ENCODE results near the gene CYP26C1.
"Not testable (repeated sequence)": the region's sequence is repeated elsewhere in the genome, so short reads cannot be mapped to it uniquely, and the experiment has no call there.

GRCh38 chr10:93101148-93101547, 40.5 kb downstream of the CYP26C1 start:
- TF ChIP-seq, protein P1, sequence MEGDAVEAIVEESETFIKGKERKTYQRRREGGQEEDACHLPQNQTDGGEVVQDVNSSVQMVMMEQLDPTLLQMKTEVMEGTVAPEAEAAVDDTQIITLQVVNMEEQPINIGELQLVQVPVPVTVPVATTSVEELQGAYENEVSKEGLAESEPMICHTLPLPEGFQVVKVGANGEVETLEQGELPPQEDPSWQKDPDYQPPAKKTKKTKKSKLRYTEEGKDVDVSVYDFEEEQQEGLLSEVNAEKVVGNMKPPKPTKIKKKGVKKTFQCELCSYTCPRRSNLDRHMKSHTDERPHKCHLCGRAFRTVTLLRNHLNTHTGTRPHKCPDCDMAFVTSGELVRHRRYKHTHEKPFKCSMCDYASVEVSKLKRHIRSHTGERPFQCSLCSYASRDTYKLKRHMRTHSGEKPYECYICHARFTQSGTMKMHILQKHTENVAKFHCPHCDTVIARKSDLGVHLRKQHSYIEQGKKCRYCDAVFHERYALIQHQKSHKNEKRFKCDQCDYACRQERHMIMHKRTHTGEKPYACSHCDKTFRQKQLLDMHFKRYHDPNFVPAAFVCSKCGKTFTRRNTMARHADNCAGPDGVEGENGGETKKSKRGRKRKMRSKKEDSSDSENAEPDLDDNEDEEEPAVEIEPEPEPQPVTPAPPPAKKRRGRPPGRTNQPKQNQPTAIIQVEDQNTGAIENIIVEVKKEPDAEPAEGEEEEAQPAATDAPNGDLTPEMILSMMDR (IDR thresholded peaks at IDR 0.05) = not testable (repeated sequence)
- TF ChIP-seq POLR2A, EP300 (IDR thresholded peaks at IDR 0.05): not testable (repeated sequence)

Data from upper lobe of left lung (tissue), 4 donors.